Stimulated activated CD8-positive, alpha-beta memory T cell treated with anti-CD3 and anti-CD28 coated beads, Interleukin-7, amount 100 ng/mL, for 24 hours (primary cell): ENCODE measurements around the gene EED.
"Not testable (repeated sequence)": the region's sequence is repeated elsewhere in the genome, so short reads cannot be mapped to it uniquely, and the experiment has no call there.

ENCODE experiments used
- DNase-seq: peaks from one replicate; pipeline ENCODE4 v3.0.0-alpha.2; 2020; ENCODE audit warnings: low read depth

Gene EED

DNA sequence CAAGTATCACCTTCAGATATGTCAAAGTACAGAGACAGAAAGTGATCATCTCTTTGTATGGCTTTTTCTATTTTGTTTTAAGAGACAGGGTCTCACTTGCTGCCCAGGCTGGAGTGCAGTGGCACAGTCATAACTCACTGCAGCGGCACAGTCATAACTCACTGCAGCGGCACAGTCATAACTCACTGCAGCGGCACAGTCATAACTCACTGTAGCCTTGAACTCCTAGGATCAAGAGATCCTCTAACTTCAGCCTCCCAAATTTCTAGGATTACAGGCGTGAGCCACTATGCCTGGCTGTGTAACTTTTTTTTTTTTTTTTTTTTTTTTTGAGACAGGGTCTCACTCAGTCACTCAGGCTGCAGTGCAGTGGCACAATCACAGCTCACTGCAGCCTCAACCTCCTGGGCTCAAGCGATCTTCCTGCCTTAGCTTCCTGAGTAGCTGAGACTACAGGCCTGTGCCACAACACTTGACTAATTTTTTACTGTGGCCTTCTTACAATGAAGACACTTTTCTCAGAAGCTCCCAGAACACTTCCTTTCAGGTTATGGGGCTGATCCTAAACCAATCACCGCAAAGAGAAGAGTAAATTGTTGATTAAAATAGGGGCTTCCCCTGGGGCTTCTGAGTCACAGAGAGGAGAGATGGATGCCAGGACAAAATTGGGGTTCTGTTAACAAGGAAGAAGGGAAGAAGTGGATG is 48.5 kb downstream of the EED start:
- DNase-seq: no peak

DNA sequence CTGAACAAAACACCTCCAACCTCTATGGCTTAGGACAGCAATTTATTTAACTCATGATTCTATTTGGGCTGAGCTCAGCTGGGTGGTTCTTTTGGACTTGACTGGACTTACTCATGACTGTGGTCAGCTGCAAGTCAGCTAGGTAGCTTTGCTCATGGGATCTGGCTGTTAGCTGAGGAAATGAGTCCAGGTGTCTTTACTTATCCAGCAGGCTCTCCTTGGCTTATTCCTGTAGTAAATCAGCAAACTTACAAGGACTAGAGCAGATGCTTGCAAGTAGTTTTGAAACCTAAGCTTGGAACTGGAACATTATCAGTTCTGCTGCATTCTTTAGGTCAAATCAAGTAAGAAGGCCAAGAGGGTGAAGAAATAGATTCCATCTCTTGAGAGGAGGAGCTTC is 49.5 kb downstream of the EED start:
- DNase-seq: no peak

DNA sequence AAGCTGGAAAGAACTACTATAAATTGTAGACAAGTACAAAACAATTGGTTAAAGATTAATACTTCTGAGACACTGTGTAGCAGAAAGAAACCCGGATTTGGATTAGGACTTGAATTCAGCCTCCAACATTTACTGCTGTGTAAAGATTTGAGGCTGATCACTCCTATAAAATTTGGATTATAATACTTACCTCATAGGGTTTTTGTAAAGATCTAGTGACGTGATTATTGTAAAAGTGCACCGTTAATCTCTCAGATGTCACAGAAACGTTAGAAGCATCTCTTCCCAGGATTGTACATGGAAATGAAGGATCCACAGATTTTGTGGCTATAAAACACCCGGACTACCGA is 57.2 kb downstream of the EED start:
- no peak for DNase-seq

DNA sequence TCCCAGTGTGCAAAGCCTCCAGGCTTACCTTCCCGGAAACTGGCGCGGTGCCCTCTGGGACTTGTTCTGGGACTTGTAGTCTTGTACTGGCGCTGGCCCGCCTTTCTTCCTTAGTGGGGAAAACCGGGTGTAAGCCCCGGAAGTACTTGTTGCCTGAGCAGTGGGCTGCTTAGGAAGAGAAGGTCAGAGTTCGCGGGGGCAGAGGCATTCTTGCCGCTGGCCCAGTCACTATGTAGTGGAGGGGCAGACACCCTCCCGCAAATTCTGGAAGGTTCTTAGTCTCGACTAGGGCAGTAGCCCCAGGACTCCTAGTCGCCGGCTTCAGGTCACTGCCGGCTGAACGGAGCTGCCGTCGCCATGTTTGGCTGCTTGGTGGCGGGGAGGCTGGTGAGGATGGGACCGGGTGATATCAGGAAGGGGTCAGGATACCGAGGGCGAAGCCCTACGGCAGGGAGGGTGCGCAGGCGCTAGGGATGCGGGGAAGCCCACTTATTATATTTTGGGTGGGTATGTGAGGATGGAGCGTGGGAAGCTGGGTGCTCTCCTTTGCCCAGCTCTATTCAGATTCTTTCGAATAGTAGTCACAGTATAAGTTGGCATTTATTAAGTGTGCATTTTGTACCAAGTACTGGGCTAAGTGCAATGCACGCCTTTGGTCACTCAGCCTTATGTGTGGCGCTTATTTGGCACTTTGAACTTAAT is 57.7 kb downstream of the EED start, which contains the start of gene HIKESHI:
TSS of gene HIKESHI (plus strand) at position 149 of the 702 bp plus-strand sequence. CDS start at position 358, 209 bp downstream.
- DNase-seq: peak; percentile 89

DNA sequence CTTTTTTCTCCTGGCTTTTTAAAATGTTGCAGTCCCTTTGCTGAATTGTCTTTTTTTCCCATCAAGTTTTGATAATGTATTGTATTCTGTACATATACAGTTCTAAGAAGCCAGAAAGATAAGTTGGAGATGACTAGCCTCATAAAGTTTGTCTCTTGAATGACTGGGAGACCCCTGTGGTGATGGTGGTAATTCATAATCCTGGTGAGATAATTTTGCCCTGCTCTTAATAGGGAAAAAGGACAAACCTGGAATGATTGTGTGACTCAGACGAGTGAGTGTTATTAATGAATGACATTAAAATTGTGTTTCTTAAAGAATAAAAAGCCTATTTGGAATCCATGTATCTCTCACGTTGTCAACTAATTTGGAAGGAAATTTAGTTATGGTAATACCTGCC is 58.7 kb downstream of the EED start:
- no peak for DNase-seq

DNA sequence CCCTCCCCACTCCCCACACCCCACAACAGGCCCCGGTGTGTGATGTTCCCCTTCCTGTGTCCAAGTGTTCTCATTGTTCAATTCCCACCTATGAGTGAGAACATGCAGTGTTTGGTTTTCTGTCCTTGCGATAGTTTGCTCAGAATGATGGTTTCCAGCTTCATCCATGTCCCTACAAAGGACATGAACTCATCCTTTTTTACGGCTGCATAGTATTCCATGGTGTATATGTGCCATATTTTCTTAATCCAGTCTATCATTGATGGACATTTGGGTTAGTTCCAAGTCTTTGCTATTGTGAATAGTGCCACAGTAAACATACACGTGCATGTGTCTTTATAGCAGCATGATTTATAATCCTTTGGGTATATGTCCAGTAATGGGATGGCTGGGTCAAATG is 64.2 kb downstream of the EED start:
- not testable (repeated sequence) for DNase-seq

DNA sequence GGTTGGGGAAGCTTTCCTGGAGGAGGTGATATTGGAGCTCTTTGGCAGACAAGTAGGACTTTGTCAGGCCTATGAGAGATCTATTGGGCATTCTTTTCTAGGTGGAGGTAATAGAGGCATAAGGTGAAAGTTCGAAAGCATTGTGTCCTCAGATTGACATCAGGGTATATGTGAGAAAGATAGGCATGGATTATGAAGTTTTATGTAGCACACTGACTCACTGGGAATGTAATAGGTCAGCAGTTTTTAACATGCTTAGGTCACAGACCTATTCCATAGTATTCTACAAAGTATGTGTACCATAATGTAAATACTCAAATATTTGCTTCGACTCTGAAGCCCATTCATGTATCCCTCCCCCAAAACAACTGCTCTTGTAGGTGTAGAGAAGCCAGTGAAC is 69.2 kb downstream of the EED start:
- no peak for DNase-seq

DNA sequence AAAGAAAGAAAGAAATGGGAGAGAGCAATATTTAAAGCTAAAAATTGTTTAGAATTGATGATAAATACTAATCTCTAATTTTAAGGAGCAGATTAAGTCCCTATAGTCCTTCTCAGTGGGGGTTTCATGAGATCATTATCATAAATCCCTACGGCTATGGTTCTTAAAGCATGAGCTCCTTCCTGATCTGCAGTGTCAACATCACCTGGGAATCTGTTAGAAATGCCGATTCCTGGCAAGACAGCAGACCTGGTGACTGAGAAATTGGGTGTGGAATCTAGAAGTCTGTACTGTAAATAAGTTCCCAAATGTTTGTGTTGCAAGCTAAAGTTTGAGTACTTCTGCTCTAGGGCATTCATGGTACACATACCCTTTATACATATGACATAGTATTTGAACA is 70.1 kb downstream of the EED start:
- no peak for DNase-seq
